HepG2 (cell line): ENCODE measurements around the gene PPAN. TPM values are rescaled to one million over a fixed set of nuclear protein-coding genes. Genes with fewer than 3 reads are reported as not detected.

Source experiments
- ATAC-seq: fragments of 200-7000 bp; cut with Tn5 transposase; 3 replicates; pipeline ENCODE4 v1.9.1; 2020; ENCODE audit warnings: mild to moderate bottlenecking, moderate library complexity
- BruUV-seq: library from RNA; stranded (reverse); fragments of 400-500 nt; replicated peaks from 2 replicates; lab custom pipeline; 2021; lab: Mats Ljungman, UMichigan
- CTCF ChIA-PET: fragments of 300-600 bp; formaldehyde crosslinking; extraction: SDS; loops from one replicate; lab custom pipeline; 2021; ENCODE audit warnings: low total read pairs, inconsistent platforms, low intra/inter-chr PET ratio; lab: Yijun Ruan, JAX
- POLR2A ChIA-PET: fragments of 350-600 bp; sonication (Branson Sonifier 250); formaldehyde crosslinking; loops from one replicate; lab custom pipeline; 2020; ENCODE audit warnings: antibody characterized with exemption, inconsistent platforms; lab: Yijun Ruan, JAX
- DNase-seq: peaks from one replicate; pipeline ENCODE4 v3.0.0-alpha.2; 2015; ENCODE audit warnings: low spot score
- FAIRE-seq: peaks from 3 replicates; lab custom pipeline; 2011; peaks lifted over from hg19 to GRCh38; lab: Jason Lieb, UNC
- H2AFZ ChIP-seq: one replicate; pipeline ENCODE4 v1.6.1; 2011; ENCODE audit warnings: low read length, inconsistent platforms
- H3K27ac ChIP-seq: fragments of 300-600 bp; 3 replicates; pipeline ENCODE4 v1.8.0; 2011; ENCODE audit warnings: mixed run types, mild to moderate bottlenecking, mixed read lengths, low read length, inconsistent platforms; ENCODE audit not compliant: insufficient read depth; ENCODE audit errors: extremely low read length
- H3K27me3 ChIP-seq, 2 experiments: fragments of 200-600 bp in 1 of 2; 2 replicates in 1 of 2; 3 replicates in 1 of 2; pipeline versions ENCODE4 v1.6.0 to v1.8.0; 2011; ENCODE audit warnings: low read length in 2 of 2, mild to moderate bottlenecking in 2 of 2, moderate library complexity in 2 of 2, inconsistent platforms in 1 of 2; ENCODE audit not compliant: insufficient read depth in 2 of 2, control insufficient read depth in 1 of 2
- H3K36me3 ChIP-seq, 2 experiments: fragments of 200-600 bp in 1 of 2; replicated peaks in 1 of 2; 2 replicates in 1 of 2; 3 replicates in 1 of 2; pipeline versions ENCODE4 v1.5.1 to v1.8.0; 2011; ENCODE audit warnings: low read length in 2 of 2, inconsistent platforms in 1 of 2; ENCODE audit not compliant: insufficient read depth in 2 of 2, control insufficient read depth in 1 of 2
- H3K4me1 ChIP-seq: 2 replicates; pipeline ENCODE4 v1.5.1; 2012; ENCODE audit warnings: low read length, inconsistent platforms; ENCODE audit not compliant: insufficient read depth
- H3K4me2 ChIP-seq: 2 replicates; pipeline ENCODE4 v1.6.0; 2011; ENCODE audit warnings: low read depth, low read length, inconsistent platforms
- H3K4me3 ChIP-seq, 3 experiments: fragments of 200-600 bp in 1 of 3; sonication (generic), shearing (Covaris generic) in 1 of 3; replicated peaks in 1 of 3; 2 replicates each; pipeline ENCODE4 v1.5.1; 2011 to 2016; ENCODE audit warnings: low read length in 3 of 3, inconsistent platforms in 2 of 3, low read depth in 2 of 3, mild to moderate bottlenecking in 2 of 3, control low read depth in 1 of 3, mixed read lengths in 1 of 3; ENCODE audit not compliant: insufficient read depth in 1 of 3
- H3K79me2 ChIP-seq: one replicate; pipeline ENCODE4 v1.6.1; 2011; ENCODE audit warnings: low read length, inconsistent platforms; ENCODE audit not compliant: insufficient read depth
- H3K9ac ChIP-seq: 2 replicates; pipeline ENCODE4 v1.6.0; 2011; ENCODE audit warnings: mild to moderate bottlenecking, low read depth, low read length, inconsistent platforms; ENCODE audit not compliant: insufficient read depth
- H3K9me3 ChIP-seq: 2 replicates; pipeline ENCODE4 v1.5.1; 2012; ENCODE audit warnings: mild to moderate bottlenecking, low read length
- H4K20me1 ChIP-seq: 2 replicates; pipeline ENCODE4 v1.6.0; 2011; ENCODE audit warnings: inconsistent platforms, mild to moderate bottlenecking, low read length, moderate library complexity; ENCODE audit not compliant: insufficient read depth
- AKNA ChIP-seq: sonication (generic); formaldehyde crosslinking; IDR thresholded peaks from 2 replicates; pipeline ENCODE4 v1.4.0; 2020; ENCODE audit warnings: missing genetic modification reagents, borderline replicate concordance
- ATF2 ChIP-seq: sonication (generic); formaldehyde crosslinking; IDR thresholded peaks from 2 replicates; pipeline ENCODE4 v1.4.0; 2020; ENCODE audit warnings: missing genetic modification reagents
- ELF1 ChIP-seq: sonication (generic); formaldehyde crosslinking; IDR thresholded peaks from 2 replicates; pipeline ENCODE4 v1.4.0; 2020; ENCODE audit warnings: missing genetic modification reagents
- GATAD1 ChIP-seq: IDR thresholded peaks from 2 replicates; pipeline ENCODE4 v1.6.1; 2016; ENCODE audit warnings: missing genetic modification reagents, missing compliant biosample characterization
- KLF13 ChIP-seq: sonication (generic); formaldehyde crosslinking; IDR thresholded peaks from 2 replicates; pipeline ENCODE4 v1.4.0; 2020; ENCODE audit warnings: mild to moderate bottlenecking, missing genetic modification reagents
- MAFF ChIP-seq: IDR thresholded peaks from 2 replicates; pipeline ENCODE4 v1.6.1; 2011; ENCODE audit warnings: low read depth, low read length, improper control_type of control experiment
- MAFK ChIP-seq, 2 experiments: IDR thresholded peaks in 1 of 2; conservative IDR thresholded peaks in 1 of 2; 2 replicates each; pipeline ENCODE4 v1.6.1; 2011; ENCODE audit warnings: improper control_type of control experiment in 2 of 2, low read length in 2 of 2
- MBNL3 ChIP-seq: fragments of 250-450 bp; sonication (Bioruptor Pico); conservative IDR thresholded peaks from 2 replicates; pipeline ENCODE4 v1.8.0; 2022; ENCODE audit warnings: mild to moderate bottlenecking, inconsistent platforms
- NBN ChIP-seq: fragments of 450-650 bp; conservative IDR thresholded peaks from 2 replicates; pipeline ENCODE4 v1.6.1; 2017
- PPARG ChIP-seq: conservative IDR thresholded peaks from 2 replicates; pipeline ENCODE4 v1.6.1; 2016; ENCODE audit warnings: missing biosample characterization, missing genetic modification reagents
- RARG ChIP-seq: sonication (generic); formaldehyde crosslinking; IDR thresholded peaks from 2 replicates; pipeline ENCODE4 v1.4.0; 2020; ENCODE audit warnings: low read depth, mild to moderate bottlenecking, missing genetic modification reagents
- RFX5 ChIP-seq: IDR thresholded peaks from 2 replicates; pipeline ENCODE4 v1.6.1; 2011; ENCODE audit warnings: low read depth, low read length, improper control_type of control experiment
- ZNF253 ChIP-seq: sonication (generic); formaldehyde crosslinking; IDR thresholded peaks from 2 replicates; pipeline ENCODE4 v1.8.0; 2022; ENCODE audit warnings: mild to moderate bottlenecking, missing genetic modification reagents, borderline replicate concordance
- ZNF597 ChIP-seq: sonication (generic); formaldehyde crosslinking; IDR thresholded peaks from 2 replicates; pipeline ENCODE4 v1.5.0; 2020; ENCODE audit warnings: missing genetic modification reagents
- ZNF644 ChIP-seq: IDR thresholded peaks from 2 replicates; pipeline ENCODE4 v1.6.1; 2016; ENCODE audit warnings: low read depth
- ZNF841 ChIP-seq: sonication (generic); formaldehyde crosslinking; IDR thresholded peaks from 2 replicates; pipeline ENCODE4 v1.8.1; 2023; ENCODE audit warnings: missing genetic modification reagents, borderline replicate concordance
- ZNF879 ChIP-seq: sonication (generic); formaldehyde crosslinking; IDR thresholded peaks from 2 replicates; pipeline ENCODE4 v1.8.1; 2023; ENCODE audit warnings: missing genetic modification reagents
- WGBS: methylation state at CpG from one replicate; pipeline ENCODE4 v1.1.6; 2017; ENCODE audit warnings: low lambda C conversion rate; 5-methylcytosine and 5-hydroxymethylcytosine counted together
- in situ Hi-C: cut with HindIII; loops from 2 replicates; pipeline ENCODE4 v1.10.0; 2017; ENCODE audit warnings: low pct_unique_long_range_greater_than_20kb; ENCODE audit not compliant: extremely low pct_ligation_motif_present
- intact Hi-C: fragments of 100-400 bp; cut with micrococcal nuclease; formaldehyde crosslinking; loops from one replicate; pipeline ENCODE4 v1.10.0; 2022; ENCODE audit not compliant: unreplicated experiment
- polyA plus RNA-seq, 8 experiments: library from polyadenylated mRNA; depleted of rRNA in 3 of 8; stranded (reverse) in 7 of 8; unstranded in 1 of 8; fragments of >200 nt; fragmentation: Illumina TruSeq in 4 of 8; extraction: Trizol in 4 of 8; gene quantifications; 2 replicates each; pipeline versions ENCODE4 v1.2.1 to v1.2.3, GENCODE V29; 2011 to 2016; ENCODE audit warnings: low read depth in 4 of 8, missing spikeins in 1 of 8, mixed read lengths in 1 of 8; ENCODE audit not compliant: insufficient read depth in 1 of 8
- total RNA-seq, 5 experiments: library from RNA; depleted of rRNA; stranded (reverse); fragments of >200 nt; fragmentation: Illumina TruSeq; extraction: Trizol; gene quantifications; 2 replicates each; pipeline ENCODE4 v1.2.3, GENCODE V29; 2016; ENCODE audit warnings: low read depth in 1 of 5

The PPAN gene
- total and polyA plus RNA-seq, 2 of the 13 experiments (the other 11 are each of a cell fraction or from before 2014, with no cell fraction given), result 36.2 to 41.9 TPM

- Histone ChIP-seq H2AFZ (no peak overlapping the region), H3K4me2 (peak overlapping the region; percentile 94), H3K4me3 (peak overlapping the region; percentile 76 to 91 (median 91)), H3K27me3 (no peaks in the 10 kb centered on the region; a peak in 1 of 5 replicates), H3K9ac (peak overlapping the region; percentile 96), H3K4me1 (peaks cover 41% of the 10 kb centered on the region), H4K20me1 (peaks cover 2% of the 10 kb centered on the region; the same call in 1 of the 2 replicates), H3K9me3 (no peaks in the 10 kb centered on the region), H3K36me3 (peaks cover 24 to 40% of the 10 kb centered on the region in 2 experiments), H3K27ac (peak overlapping the region; percentile 82), H3K79me2 (peaks cover 19% of the 10 kb centered on the region)
- DNase-seq (no peak), ATAC-seq (no peak), FAIRE-seq (no peak)
- WGBS, result 76% methylated on average over 10 of the region's 10 CpGs
- no TSS peak for BruUV-seq
- intact Hi-C loops, result no loop called here
- ChIA-PET POLR2A (no interaction called here), CTCF (no interaction called here)
- in situ Hi-C loops, result no loop called here
- peak; percentile 56; the same call in 1 of the 2 replicates for TF ChIP-seq MAFF
- TF ChIP-seq PPARG (CRISPR knock-in tag), result no peak
- no peak for TF ChIP-seq ELF1 (CRISPR knock-in tag)
- TF ChIP-seq GATAD1, result 0 out of 2 replicates have a peak, but pooled peaks have one; percentile 19
- TF ChIP-seq MAFK (conservative IDR thresholded peaks at IDR 0.05 in 1 of 2, IDR thresholded peaks at IDR 0.05 in 1 of 2; ENCODE audit: low read length in 2 of 2), result peak; percentile 58 to 72; a peak in 3 of 4 replicates
- TF ChIP-seq ZNF879 (CRISPR knock-in tag), result no peak
- TF ChIP-seq RARG (CRISPR knock-in tag), result no peak
- no peak for TF ChIP-seq ZNF841 (CRISPR knock-in tag)
- TF ChIP-seq AKNA (CRISPR knock-in tag), result no peak
- TF ChIP-seq NBN, result no peak
- no peak for TF ChIP-seq MBNL3 (CRISPR knock-in tag)
- no peak for TF ChIP-seq KLF13 (CRISPR knock-in tag)
- no peak for TF ChIP-seq ATF2 (CRISPR knock-in tag)
- TF ChIP-seq ZNF253 (CRISPR knock-in tag), result no peak
- no peak for TF ChIP-seq ZNF597
- no peak for TF ChIP-seq RFX5
- TF ChIP-seq ZNF644 (CRISPR knock-in tag), result no peak
Observed at GRCh38 chr19:10107254-10107653, 1.1 kb downstream of the PPAN start.
